Testis (tissue), 3 donors: ENCODE results near the gene ASIC5. TPM values are rescaled to one million over a fixed set of nuclear protein-coding genes. Genes with fewer than 3 reads are reported as not detected.

Source experiments
- DNase-seq: peaks from one replicate; pipeline ENCODE4 v3.0.0-alpha.2; 2019
- H3K27ac ChIP-seq, 2 donors: fragments of 200-600 bp; sonication (generic); one replicate each; pipeline ENCODE4 v1.5.1; 2019
- H3K27me3 ChIP-seq: fragments of 200-600 bp; sonication (generic); one replicate; pipeline ENCODE4 v1.5.1; 2019
- H3K36me3 ChIP-seq: fragments of 200-600 bp; sonication (generic); one replicate; pipeline ENCODE4 v1.5.1; 2017; ENCODE audit warnings: low read depth; ENCODE audit errors: missing control alignments
- H3K4me1 ChIP-seq: fragments of 200-600 bp; sonication (generic); one replicate; pipeline ENCODE4 v1.5.1; 2019
- H3K4me3 ChIP-seq, 2 donors: fragments of 200-600 bp; sonication (generic); one replicate each; pipeline ENCODE4 v1.5.1; 2017 to 2019
- H3K9me3 ChIP-seq: fragments of 200-600 bp; sonication (generic); one replicate; pipeline ENCODE4 v1.5.1; 2017
- POLR2A ChIP-seq: fragments of 450-650 bp; IDR thresholded peaks from one replicate; pipeline ENCODE4 v1.6.1; 2017; ENCODE audit warnings: antibody characterized with exemption, mild to moderate bottlenecking, moderate library complexity
- WGBS, 2 donors: methylation state at CpG; one replicate each; pipeline ENCODE4 v1.1.5; 2018; 5-methylcytosine and 5-hydroxymethylcytosine counted together
- intact Hi-C: fragments of 100-400 bp; cut with DNase I; formaldehyde crosslinking; loops from one replicate; pipeline ENCODE4 v1.15.1; 2023; ENCODE audit warnings: low total_unique reads
- polyA plus RNA-seq: library from polyadenylated mRNA; stranded (reverse); fragments of 350-450 nt; fragmentation: Illumina TruSeq; extraction: RNeasy Lipid Tissue Mini Kit (QIAGEN cat#74804); gene quantifications from one replicate; pipeline ENCODE4 v1.2.3, GENCODE V29; 2014; ENCODE audit warnings: low read depth, low replicate concordance; ENCODE audit not compliant: insufficient read depth
- total RNA-seq, 2 donors: library from RNA; depleted of rRNA; stranded (reverse); fragments of >200 nt; gene quantifications; one replicate each; pipeline ENCODE4 v1.2.3, GENCODE V29; 2016
- TF ChIP-seq, protein P1 (sequence below), 3 experiments: fragments of 450-650 bp in 2 of 3; fragments of 200-600 bp in 1 of 3; sonication (generic) in 1 of 3; IDR thresholded peaks; one replicate each; pipeline ENCODE4 v1.5.1; 2016 to 2019; ENCODE audit warnings: antibody characterized with exemption in 3 of 3, mild to moderate bottlenecking in 2 of 3, moderate library complexity in 1 of 3

ASIC5 gene
- total and polyA plus RNA-seq, 3 donors from 2014 or later: not detected

DNA sequence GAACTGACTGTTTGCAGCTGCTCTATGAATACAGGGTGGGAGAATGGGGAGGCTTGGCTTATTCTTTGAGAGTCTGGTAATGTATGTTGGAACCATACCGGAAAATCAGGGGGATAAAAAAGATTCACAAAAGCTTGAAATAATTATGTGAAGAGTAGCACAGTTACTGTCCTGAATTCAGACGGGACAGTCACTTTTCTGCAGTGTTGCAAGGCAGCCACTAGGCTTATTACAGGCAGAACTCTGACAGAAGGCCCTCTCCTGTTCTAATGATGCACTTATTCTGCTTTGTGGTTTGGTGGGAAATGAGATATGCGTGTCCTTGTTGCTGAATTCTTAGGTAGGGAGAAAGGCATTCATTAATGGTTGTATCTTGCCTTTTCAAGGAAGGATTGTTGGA, 70.1 kb downstream of the ASIC5 start:
- TF ChIP-seq, protein P1, sequence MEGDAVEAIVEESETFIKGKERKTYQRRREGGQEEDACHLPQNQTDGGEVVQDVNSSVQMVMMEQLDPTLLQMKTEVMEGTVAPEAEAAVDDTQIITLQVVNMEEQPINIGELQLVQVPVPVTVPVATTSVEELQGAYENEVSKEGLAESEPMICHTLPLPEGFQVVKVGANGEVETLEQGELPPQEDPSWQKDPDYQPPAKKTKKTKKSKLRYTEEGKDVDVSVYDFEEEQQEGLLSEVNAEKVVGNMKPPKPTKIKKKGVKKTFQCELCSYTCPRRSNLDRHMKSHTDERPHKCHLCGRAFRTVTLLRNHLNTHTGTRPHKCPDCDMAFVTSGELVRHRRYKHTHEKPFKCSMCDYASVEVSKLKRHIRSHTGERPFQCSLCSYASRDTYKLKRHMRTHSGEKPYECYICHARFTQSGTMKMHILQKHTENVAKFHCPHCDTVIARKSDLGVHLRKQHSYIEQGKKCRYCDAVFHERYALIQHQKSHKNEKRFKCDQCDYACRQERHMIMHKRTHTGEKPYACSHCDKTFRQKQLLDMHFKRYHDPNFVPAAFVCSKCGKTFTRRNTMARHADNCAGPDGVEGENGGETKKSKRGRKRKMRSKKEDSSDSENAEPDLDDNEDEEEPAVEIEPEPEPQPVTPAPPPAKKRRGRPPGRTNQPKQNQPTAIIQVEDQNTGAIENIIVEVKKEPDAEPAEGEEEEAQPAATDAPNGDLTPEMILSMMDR (IDR thresholded peaks at IDR 0.05): peak in 2 of 3 experiments; percentile 22 to 23
- no peak for TF ChIP-seq POLR2A
- DNase-seq: no peak
- intact Hi-C loops: no loop called here
- Histone ChIP-seq H3K4me3 (no peak overlapping the region), H3K9me3 (no peaks in the 10 kb centered on the region), H3K27ac (no peak overlapping the region), H3K27me3 (no peaks in the 10 kb centered on the region), H3K4me1 (no peaks in the 10 kb centered on the region), H3K36me3 (no peaks in the 10 kb centered on the region)
- WGBS, 2 donors: 62 to 77% methylated on average over 3 of the region's 3 CpGs

DNA sequence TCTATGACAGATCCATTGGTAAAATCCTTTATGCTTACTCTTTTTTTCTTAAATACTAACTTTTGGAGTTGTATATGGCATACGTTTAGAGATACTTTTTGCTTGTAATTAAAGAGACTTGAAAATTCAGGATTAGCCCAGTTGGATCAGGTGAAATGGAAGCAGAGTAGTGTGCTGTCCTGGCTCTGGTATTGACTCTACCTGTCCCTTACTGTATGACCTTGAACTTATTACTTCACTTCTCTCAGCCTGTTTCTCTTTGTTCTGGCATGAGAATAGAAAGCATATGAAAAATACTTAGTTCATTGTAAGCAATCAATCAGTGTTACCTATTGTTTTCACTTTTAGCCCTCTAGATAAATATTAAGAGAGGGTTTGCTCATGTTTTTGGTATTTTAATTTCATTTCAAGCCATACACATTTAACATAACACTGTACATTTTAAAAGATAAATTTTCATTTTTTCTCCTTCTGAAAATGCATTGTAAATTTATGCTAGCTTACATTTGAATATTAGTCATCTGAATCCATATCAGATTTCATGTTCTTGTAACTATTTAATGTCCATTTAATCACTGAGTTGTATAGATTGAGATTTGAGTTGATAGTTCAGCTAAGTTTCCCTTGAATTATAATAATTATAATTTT, 71.4 kb downstream of the ASIC5 start:
- H3K4me1 ChIP-seq: no peaks in the 10 kb centered on the region
- H3K27ac ChIP-seq: no peak overlapping the region
- H3K36me3 ChIP-seq: no peaks in the 10 kb centered on the region
- H3K4me3 ChIP-seq: no peak overlapping the region
- no peaks in the 10 kb centered on the region for H3K9me3 ChIP-seq
- H3K27me3 ChIP-seq: no peaks in the 10 kb centered on the region
- TF ChIP-seq, protein P1 (IDR thresholded peaks at IDR 0.05): no peak
- TF ChIP-seq POLR2A: no peak
- DNase-seq: no peak
- intact Hi-C loops: no loop called here
- 84 to 91% methylated on average over 1 of the region's 1 CpG for WGBS, 2 donors

DNA sequence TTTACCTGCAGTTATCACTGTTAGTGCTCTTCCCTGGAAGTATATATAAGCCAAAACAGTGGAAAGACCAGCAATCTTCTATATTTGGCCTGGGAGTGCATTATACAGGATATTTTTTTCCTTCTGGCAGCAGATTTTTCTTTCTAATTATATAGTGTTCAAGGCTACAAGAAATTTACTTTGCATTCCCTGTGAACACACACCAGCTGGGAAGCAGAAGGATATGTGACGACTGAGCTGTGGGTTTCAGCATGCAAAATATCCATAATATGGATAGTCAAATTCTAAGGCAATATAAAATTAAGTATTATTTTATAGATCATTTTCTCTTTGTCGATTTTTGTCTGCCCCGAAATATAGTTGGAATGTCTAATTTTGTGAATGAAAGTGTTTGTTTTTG, 76.1 kb downstream of the ASIC5 start:
- Histone ChIP-seq H3K4me1 (no peaks in the 10 kb centered on the region), H3K27me3 (no peaks in the 10 kb centered on the region), H3K9me3 (no peaks in the 10 kb centered on the region), H3K4me3 (no peak overlapping the region), H3K27ac (no peak overlapping the region), H3K36me3 (no peaks in the 10 kb centered on the region)
- no peak for DNase-seq
- WGBS, 2 donors: 46 to 84% methylated on average over 3 of the region's 3 CpGs
- TF ChIP-seq, protein P1 (IDR thresholded peaks at IDR 0.05): no peak
- no peak for TF ChIP-seq POLR2A
- intact Hi-C loops: no loop called here

DNA sequence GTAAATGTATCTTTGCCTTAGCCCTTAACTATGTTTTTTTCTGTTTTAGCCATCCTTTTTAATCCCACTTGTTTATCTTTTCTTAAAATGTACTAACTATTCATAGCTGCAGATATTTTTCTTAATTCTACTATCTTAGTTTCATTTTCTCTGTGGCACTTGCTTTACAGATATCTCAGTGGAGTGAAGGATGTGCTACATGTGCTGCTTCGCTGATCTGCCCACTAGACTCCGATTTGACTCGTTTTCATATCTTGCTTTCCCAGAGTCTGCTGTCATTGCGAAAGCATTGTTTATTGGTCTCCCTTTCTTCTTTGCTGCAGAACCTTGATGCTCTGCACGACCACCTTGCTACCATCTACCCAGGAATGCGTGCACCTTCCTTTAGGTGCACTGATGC, 76.7 kb downstream of the ASIC5 start:
- no peak for TF ChIP-seq POLR2A
- TF ChIP-seq, protein P1 (IDR thresholded peaks at IDR 0.05): no peak
- Histone ChIP-seq H3K4me3 (no peak overlapping the region), H3K4me1 (no peaks in the 10 kb centered on the region), H3K9me3 (no peaks in the 10 kb centered on the region), H3K27me3 (no peaks in the 10 kb centered on the region), H3K36me3 (no peaks in the 10 kb centered on the region), H3K27ac (no peak overlapping the region)
- DNase-seq: no peak
- WGBS, 2 donors: 41 to 51% methylated on average over 6 of the region's 6 CpGs
- intact Hi-C loops: no loop called here

DNA sequence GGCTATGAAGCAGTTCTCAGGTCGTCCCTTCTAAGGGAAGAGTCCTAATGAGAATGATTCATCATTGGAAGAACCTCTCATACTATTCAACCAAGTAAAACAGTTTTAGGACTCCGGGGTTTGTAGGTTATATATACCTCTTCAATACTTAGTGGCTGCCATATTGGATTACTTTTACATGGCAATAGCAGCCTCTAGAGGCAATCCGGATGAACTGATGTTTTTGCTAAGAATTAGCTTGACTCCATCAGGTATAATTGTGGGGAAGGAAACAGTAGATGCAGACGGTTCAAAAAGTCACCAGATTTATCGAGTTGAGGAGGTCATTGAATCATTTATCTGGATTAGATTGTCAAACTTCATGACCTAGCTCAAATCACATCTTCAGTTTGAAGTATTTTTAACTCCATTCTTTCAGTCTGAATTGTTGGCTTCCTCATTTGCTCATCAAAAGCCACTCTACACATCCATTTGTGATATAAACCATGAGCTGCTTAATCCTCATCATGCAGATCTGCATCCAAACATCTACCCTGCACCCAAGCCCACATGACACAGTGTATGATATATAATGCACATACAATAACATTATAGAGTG, 78.9 kb downstream of the ASIC5 start:
- DNase-seq: no peak
- H3K27ac ChIP-seq: no peak overlapping the region
- TF ChIP-seq, protein P1 (IDR thresholded peaks at IDR 0.05): peak; percentile 28 to 61 (median 47)
- TF ChIP-seq POLR2A: no peak
- H3K4me3 ChIP-seq: no peak overlapping the region
- intact Hi-C loops: no loop called here
- whole genome bisulfite sequencing, 2 donors: 20 to 28% methylated on average over 5 of the region's 5 CpGs
- H3K36me3 ChIP-seq: no peaks in the 10 kb centered on the region
- no peaks in the 10 kb centered on the region for H3K27me3 ChIP-seq
- H3K4me1 ChIP-seq: no peaks in the 10 kb centered on the region
- H3K9me3 ChIP-seq: no peaks in the 10 kb centered on the region
